GM12892 (cell line): ENCODE results near the gene SNCG.
"Not testable (repeated sequence)": the region's sequence is repeated elsewhere in the genome, so short reads cannot be mapped to it uniquely, and the experiment has no call there.

Source experiments
- POLR2A ChIP-seq: IDR thresholded peaks from 2 replicates; pipeline ENCODE4 v1.6.1; 2011; ENCODE audit warnings: low read depth, low read length, control low read depth
- POLR2AphosphoS5 ChIP-seq: IDR thresholded peaks from 2 replicates; pipeline ENCODE4 v1.6.1; 2011; ENCODE audit warnings: low read depth, low read length, control low read depth

- not testable (repeated sequence) for TF ChIP-seq POLR2AphosphoS5, POLR2A
Measured at GRCh38 chr10:86999802-87000403, 41.5 kb downstream of the SNCG start.
